Parathyroid adenoma (tissue), 2 donors: ENCODE data around the gene DDO.

Source experiments
- H2AFZ ChIP-seq: fragments of 300-600 bp; sonication (generic); one replicate; pipeline ENCODE4 v1.7.0; 2017; ENCODE audit warnings: antibody characterized with exemption, mild to moderate bottlenecking
- H3K27ac ChIP-seq: fragments of 300-600 bp; sonication (generic); one replicate; pipeline ENCODE4 v1.7.0; 2017
- H3K27me3 ChIP-seq: fragments of 300-600 bp; sonication (generic); one replicate; pipeline ENCODE4 v1.7.0; 2017; ENCODE audit warnings: low read length; ENCODE audit not compliant: control insufficient read depth, insufficient read depth
- H3K36me3 ChIP-seq: fragments of 300-600 bp; sonication (generic); one replicate; pipeline ENCODE4 v1.7.0; 2017; ENCODE audit warnings: low read length; ENCODE audit not compliant: control insufficient read depth, insufficient read depth
- H3K4me1 ChIP-seq: fragments of 300-600 bp; sonication (generic); one replicate; pipeline ENCODE4 v1.7.0; 2017; ENCODE audit warnings: control low read depth
- H3K4me2 ChIP-seq: fragments of 300-600 bp; sonication (generic); one replicate; pipeline ENCODE4 v1.7.0; 2017; ENCODE audit warnings: low read length
- H3K4me3 ChIP-seq: fragments of 300-600 bp; sonication (generic); one replicate; pipeline ENCODE4 v1.7.0; 2017; ENCODE audit warnings: low read depth, low read length
- H3K79me2 ChIP-seq: fragments of 300-600 bp; sonication (generic); one replicate; pipeline ENCODE4 v1.7.0; 2017; ENCODE audit warnings: control low read depth
- H3K9ac ChIP-seq: fragments of 300-600 bp; sonication (generic); one replicate; pipeline ENCODE4 v1.7.0; 2017; ENCODE audit warnings: mild to moderate bottlenecking
- H3K9me3 ChIP-seq: fragments of 300-600 bp; sonication (generic); one replicate; pipeline ENCODE4 v1.7.0; 2017; ENCODE audit warnings: low read length; ENCODE audit not compliant: control insufficient read depth
- TF ChIP-seq, protein P1 (sequence below): fragments of 300-600 bp; sonication (generic); IDR thresholded peaks from one replicate; pipeline ENCODE4 v1.7.0; 2017; ENCODE audit warnings: antibody characterized with exemption, mild to moderate bottlenecking
- donor health status: primary hyperparathyroidism.

The DDO gene

DNA sequence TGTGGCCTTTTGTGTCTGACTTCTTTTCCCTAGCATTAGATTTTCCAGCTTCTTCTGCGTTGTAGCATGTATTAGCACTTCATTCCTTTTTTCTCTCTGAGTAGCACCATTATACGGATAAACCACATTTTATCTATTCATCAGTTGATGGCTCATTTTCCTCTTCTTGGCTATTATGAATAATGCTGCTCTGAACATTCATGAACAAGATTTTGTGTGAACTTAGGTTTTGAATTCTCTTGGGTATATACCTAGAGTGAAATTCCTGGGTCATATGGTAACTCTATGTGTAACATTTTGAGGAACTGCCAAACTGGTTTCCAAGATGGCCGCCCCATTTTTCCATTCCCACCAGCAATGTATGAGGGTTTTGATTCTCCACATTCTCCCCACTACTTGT lies 32.4 kb upstream of the DDO start:
- no peaks in the 10 kb centered on the region for H3K9me3 ChIP-seq

DNA sequence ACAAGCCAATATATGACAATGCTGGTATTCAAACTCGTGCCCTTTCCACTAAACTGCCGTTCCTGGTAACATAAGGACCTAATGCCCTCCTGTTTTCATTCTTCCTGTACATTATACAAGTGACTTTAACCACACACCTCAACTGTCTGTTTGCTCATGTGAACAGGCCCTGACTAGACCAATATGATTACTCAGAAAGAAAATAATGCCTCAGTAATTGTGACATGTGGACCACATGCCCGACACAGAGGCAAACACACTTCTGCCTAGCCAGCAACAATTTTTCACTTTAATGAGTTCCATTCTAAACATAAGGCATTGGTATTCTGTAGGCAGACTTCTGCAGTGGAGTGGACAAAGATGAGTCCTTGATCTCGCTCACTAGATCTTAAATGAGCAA lies 31.0 kb upstream of the DDO start:
- Histone ChIP-seq H3K4me2 (no peak overlapping the region), H3K4me3 (no peak overlapping the region), H3K9ac (no peak overlapping the region), H3K4me1 (no peaks in the 10 kb centered on the region), H2AFZ (no peak overlapping the region), H3K79me2 (no peaks in the 10 kb centered on the region), H3K27me3 (no peaks in the 10 kb centered on the region), H3K9me3 (no peaks in the 10 kb centered on the region), H3K36me3 (no peaks in the 10 kb centered on the region), H3K27ac (no peak overlapping the region)
- TF ChIP-seq, protein P1, sequence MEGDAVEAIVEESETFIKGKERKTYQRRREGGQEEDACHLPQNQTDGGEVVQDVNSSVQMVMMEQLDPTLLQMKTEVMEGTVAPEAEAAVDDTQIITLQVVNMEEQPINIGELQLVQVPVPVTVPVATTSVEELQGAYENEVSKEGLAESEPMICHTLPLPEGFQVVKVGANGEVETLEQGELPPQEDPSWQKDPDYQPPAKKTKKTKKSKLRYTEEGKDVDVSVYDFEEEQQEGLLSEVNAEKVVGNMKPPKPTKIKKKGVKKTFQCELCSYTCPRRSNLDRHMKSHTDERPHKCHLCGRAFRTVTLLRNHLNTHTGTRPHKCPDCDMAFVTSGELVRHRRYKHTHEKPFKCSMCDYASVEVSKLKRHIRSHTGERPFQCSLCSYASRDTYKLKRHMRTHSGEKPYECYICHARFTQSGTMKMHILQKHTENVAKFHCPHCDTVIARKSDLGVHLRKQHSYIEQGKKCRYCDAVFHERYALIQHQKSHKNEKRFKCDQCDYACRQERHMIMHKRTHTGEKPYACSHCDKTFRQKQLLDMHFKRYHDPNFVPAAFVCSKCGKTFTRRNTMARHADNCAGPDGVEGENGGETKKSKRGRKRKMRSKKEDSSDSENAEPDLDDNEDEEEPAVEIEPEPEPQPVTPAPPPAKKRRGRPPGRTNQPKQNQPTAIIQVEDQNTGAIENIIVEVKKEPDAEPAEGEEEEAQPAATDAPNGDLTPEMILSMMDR: no peak

More for the DNA sequence above, 32.4 kb upstream of the DDO start:
- Histone ChIP-seq H3K27me3 (no peaks in the 10 kb centered on the region), H3K9ac (no peak overlapping the region), H3K79me2 (no peaks in the 10 kb centered on the region), H3K27ac (no peak overlapping the region), H2AFZ (no peak overlapping the region), H3K4me1 (no peaks in the 10 kb centered on the region), H3K4me3 (no peak overlapping the region), H3K36me3 (no peaks in the 10 kb centered on the region), H3K4me2 (no peak overlapping the region)
- TF ChIP-seq, protein P1: no peak

DNA sequence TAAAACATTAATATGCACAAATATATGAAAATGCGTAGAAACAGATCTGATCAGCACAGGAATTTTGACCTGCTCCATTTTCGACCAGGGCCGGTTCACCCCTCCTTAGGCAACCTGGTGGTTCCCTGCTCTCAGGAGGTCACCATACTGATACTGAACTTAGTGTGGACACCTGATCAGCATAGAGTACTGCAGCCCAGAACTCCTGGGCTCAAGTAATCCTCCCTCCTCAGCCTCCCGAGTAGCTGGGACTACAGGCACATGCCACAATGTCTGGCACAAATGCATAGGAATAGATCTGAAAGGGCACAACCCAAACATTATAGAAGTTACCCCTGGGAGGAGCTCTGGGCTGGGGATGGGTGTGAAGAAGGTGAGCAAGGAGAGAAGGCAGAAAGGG lies 24.7 kb upstream of the DDO start:
- Histone ChIP-seq H3K4me1 (no peaks in the 10 kb centered on the region), H3K27ac (no peak overlapping the region)

DNA sequence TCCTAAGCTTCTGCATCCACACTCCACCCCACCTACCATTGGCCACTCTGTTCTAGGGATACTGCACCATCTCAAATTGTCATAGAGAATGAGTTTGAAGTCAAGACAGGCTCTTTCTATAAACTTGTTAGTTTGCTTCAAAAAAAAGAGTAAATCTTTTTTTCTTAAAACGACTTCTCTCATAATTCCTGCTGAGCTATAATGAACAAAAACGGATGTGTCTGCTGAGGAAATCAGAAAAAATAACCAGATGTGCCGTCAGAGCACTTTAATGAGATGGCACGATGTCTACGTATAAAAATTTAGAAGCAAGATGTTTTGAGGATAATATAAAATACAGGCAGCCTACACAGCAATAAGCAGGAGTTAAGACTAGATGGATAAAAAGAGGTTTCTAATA lies 24.0 kb upstream of the DDO start:
- H3K79me2 ChIP-seq: no peaks in the 10 kb centered on the region
- no peak overlapping the region for H3K4me3 ChIP-seq
- H3K4me2 ChIP-seq: no peak overlapping the region
- no peaks in the 10 kb centered on the region for H3K36me3 ChIP-seq
- no peaks in the 10 kb centered on the region for H3K27me3 ChIP-seq
- H3K9me3 ChIP-seq: no peaks in the 10 kb centered on the region
- H3K4me1 ChIP-seq: no peaks in the 10 kb centered on the region
- TF ChIP-seq, protein P1: no peak
- H3K27ac ChIP-seq: no peak overlapping the region
- no peak overlapping the region for H2AFZ ChIP-seq
- no peak overlapping the region for H3K9ac ChIP-seq

More for the DNA sequence above, 24.7 kb upstream of the DDO start:
- Histone ChIP-seq H2AFZ (no peak overlapping the region), H3K9me3 (no peaks in the 10 kb centered on the region), H3K36me3 (no peaks in the 10 kb centered on the region), H3K4me2 (no peak overlapping the region), H3K27me3 (no peaks in the 10 kb centered on the region), H3K79me2 (no peaks in the 10 kb centered on the region), H3K9ac (no peak overlapping the region), H3K4me3 (no peak overlapping the region)
- TF ChIP-seq, protein P1: no peak

DNA sequence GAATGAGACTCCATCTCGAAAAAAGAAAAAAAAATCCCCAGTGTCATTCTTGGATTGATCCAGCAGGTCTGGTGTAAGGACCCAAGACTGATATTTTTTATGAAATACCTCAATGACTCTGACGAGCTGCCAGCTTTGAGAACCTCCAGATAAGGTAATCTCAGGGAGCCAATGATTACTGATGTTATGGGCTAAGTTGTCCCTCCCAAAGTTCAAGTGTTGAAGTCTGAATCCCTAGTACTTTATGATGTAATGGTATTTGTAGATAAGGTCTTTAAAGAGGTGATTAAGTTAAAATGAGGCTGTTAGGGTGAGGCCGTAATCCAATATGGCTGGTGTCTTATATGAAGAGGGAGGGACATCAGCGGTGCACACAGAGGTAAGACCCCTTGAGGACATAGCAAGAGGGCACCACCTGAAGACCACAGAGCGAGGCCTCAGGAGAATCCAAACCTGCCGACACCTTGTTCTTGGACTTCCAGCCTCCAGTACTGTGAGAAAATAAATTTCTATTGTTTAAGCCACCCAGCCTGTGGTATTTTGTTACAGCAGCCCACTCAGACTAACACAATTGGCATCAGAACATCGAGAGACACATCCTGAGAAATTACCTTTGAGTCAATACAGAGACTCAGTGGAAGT lies 19.7 kb upstream of the DDO start:
- no peak overlapping the region for H3K9ac ChIP-seq
- H2AFZ ChIP-seq: no peak overlapping the region
- H3K27ac ChIP-seq: no peak overlapping the region
- H3K4me1 ChIP-seq: no peaks in the 10 kb centered on the region
- H3K4me2 ChIP-seq: no peak overlapping the region
- no peaks in the 10 kb centered on the region for H3K27me3 ChIP-seq
- TF ChIP-seq, protein P1: no peak
- H3K36me3 ChIP-seq: no peaks in the 10 kb centered on the region
- H3K79me2 ChIP-seq: no peaks in the 10 kb centered on the region
- H3K9me3 ChIP-seq: no peaks in the 10 kb centered on the region
- no peak overlapping the region for H3K4me3 ChIP-seq
